NCI-H774 (cell line): ENCODE results near the gene DLGAP1.

Experiments used
- DNase-seq: peaks from one replicate; lab custom pipeline; 2025; lab: John Stamatoyannopoulos, UW

The DLGAP1 gene

GRCh38 chr18:4238966-4239365 is 216.1 kb downstream of the DLGAP1 start:
- no peak for DNase-seq

- no peak for DNase-seq
These were observed 217.5 kb downstream of the DLGAP1 start for GRCh38 chr18:4237664-4238041.

GRCh38 chr18:4236940-4237663 is 218.0 kb downstream of the DLGAP1 start:
- DNase-seq: no peak

GRCh38 chr18:4233468-4233867 is 221.6 kb downstream of the DLGAP1 start:
- no peak for DNase-seq

GRCh38 chr18:4232656-4233055 is 222.5 kb downstream of the DLGAP1 start:
- DNase-seq: no peak

GRCh38 chr18:4231260-4231659 is 223.8 kb downstream of the DLGAP1 start:
- no peak for DNase-seq

GRCh38 chr18:4230450-4231168 is 224.5 kb downstream of the DLGAP1 start:
- DNase-seq: no peak

- no peak for DNase-seq
These were observed 230.9 kb downstream of the DLGAP1 start for GRCh38 chr18:4224031-4224704.

GRCh38 chr18:4211111-4211837 is 243.8 kb downstream of the DLGAP1 start:
- DNase-seq: no peak

- no peak for DNase-seq
These were observed 246.7 kb downstream of the DLGAP1 start for GRCh38 chr18:4208366-4208765.

GRCh38 chr18:4207383-4207985 is 247.6 kb downstream of the DLGAP1 start:
- DNase-seq: no peak

GRCh38 chr18:4204438-4204720 is 250.7 kb downstream of the DLGAP1 start:
- no peak for DNase-seq

GRCh38 chr18:4203568-4204437 is 251.3 kb downstream of the DLGAP1 start:
- DNase-seq: no peak

GRCh38 chr18:4200399-4200798 is 254.7 kb downstream of the DLGAP1 start:
- DNase-seq: no peak

GRCh38 chr18:4198956-4199355 is 256.2 kb downstream of the DLGAP1 start:
- no peak for DNase-seq

- no peak for DNase-seq
These were observed 258.8 kb downstream of the DLGAP1 start for GRCh38 chr18:4196351-4196750.

GRCh38 chr18:4193086-4193485 is 262.0 kb downstream of the DLGAP1 start:
- DNase-seq: no peak

- no peak for DNase-seq
These were observed 273.1 kb downstream of the DLGAP1 start for GRCh38 chr18:4181882-4182568.

- no peak for DNase-seq
These were observed 274.0 kb downstream of the DLGAP1 start for GRCh38 chr18:4181086-4181485.

- no peak for DNase-seq
These were observed 282.7 kb downstream of the DLGAP1 start for GRCh38 chr18:4172196-4173100.
